HG03342 (cell line): Measurements from ENCODE around the gene C14orf93.

ENCODE experiments used
- ATAC-seq: cut with Tn5 transposase; IDR thresholded peaks from one replicate; pipeline ENCODE4 v1.9.1; 2021; ENCODE audit warnings: mild to moderate bottlenecking, moderate library complexity; ENCODE audit not compliant: unreplicated experiment

C14orf93 gene

GRCh38 chr14:23009939-23010726, at the start of gene C14orf93:
C14orf93 (minus strand) TSS chr14:23010143; CDS start chr14:22999023, 11,120 bp downstream.
- peak; percentile 43 for ATAC-seq

DNA sequence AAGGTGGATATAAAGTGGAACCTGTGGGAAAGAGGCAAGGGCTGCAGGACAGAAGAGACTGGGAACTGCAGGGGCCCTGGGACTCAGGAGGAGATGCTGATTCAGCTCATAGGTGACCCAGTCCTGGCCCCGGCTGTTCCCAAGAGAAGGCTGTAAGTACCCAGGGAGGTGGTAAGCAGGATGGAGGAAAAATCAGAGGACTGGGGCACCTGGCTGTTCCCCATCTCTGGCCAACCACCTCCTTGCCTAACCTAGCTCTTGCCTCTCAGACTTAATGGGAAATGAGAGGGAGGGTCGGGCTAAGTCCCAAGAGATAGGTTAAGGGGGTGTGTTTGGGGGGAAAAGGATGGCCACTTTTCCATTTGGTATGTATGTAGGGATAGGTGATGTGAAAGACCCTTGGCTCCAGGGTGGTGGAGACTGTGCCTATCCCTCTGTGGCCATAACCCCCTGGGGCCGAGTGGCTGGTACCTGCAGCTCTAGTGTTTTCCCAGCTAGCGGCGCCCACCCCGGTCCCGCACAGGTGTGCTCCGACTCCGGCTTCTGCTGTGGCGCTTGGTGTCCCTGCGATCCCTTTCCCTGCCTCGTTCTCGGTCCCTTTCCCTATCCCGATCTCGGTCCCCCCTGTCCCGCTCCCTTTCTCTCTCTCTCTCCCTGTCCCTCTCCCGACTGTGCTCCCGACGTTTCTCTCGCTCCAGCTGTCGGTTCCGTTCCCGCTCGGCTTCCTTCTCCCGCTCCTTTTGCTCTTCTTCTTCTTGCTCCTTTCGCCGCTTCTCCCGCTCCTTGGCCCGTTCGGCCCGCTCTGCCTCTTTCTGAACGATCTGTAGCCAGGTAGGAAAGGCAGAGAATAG, 48.9 kb upstream of the C14orf93 start:
- no peak for ATAC-seq

GRCh38 chr14:23057757-23058653, 48.1 kb upstream of the C14orf93 start:
- ATAC-seq: peak; percentile 56

GRCh38 chr14:23056956-23057756, 47.2 kb upstream of the C14orf93 start, which contains the start of gene CDH24:
CDH24 (minus strand) TSS chr14:23057520; CDS start chr14:23055733, 1,787 bp downstream.
- ATAC-seq: no peak

DNA sequence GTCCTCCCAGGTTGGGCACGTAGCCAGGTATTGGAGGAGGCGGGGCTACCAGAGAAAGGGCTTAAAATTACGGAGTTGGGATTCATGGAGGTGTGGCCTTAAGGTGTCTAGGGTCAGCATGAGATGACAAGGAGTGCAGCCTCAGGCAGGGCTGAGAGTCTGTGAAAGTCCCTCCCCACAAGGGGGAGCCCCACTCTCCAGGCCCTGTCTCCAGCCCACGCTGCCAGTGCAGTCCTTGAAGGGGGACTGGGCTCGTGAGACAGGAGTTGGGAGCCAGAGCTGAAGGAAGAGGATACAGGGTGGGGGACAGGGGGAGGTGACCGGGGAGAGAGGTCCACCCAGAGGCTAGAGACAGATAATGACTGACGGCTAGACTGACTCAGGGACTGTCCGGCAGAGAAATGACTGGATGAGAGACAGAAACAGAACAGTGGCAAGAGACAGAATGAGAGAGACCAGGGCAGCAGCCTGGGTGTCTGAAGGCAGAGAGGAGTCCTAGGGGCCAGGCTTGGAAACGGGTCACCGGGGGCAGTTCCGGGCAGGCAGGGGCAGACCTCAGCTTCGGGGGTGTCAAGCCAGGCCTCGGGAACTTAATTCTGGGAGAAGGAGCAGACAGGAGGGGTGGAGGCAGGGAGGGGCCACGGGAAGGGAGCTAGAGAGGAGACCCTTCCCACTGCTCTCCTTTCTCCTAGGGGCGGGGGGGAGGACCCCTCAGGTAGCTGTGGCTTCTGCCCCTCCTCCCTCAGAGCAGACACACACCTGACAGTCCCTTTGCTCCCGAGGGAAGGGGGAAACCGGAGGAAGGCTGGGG, 46.4 kb upstream of the C14orf93 start:
- peak; percentile 54 for ATAC-seq

- ATAC-seq: no peak
Observed at GRCh38 chr14:23055621-23056144, 45.7 kb upstream of the C14orf93 start.

GRCh38 chr14:23055147-23055550, 45.2 kb upstream of the C14orf93 start:
- ATAC-seq: no peak

DNA sequence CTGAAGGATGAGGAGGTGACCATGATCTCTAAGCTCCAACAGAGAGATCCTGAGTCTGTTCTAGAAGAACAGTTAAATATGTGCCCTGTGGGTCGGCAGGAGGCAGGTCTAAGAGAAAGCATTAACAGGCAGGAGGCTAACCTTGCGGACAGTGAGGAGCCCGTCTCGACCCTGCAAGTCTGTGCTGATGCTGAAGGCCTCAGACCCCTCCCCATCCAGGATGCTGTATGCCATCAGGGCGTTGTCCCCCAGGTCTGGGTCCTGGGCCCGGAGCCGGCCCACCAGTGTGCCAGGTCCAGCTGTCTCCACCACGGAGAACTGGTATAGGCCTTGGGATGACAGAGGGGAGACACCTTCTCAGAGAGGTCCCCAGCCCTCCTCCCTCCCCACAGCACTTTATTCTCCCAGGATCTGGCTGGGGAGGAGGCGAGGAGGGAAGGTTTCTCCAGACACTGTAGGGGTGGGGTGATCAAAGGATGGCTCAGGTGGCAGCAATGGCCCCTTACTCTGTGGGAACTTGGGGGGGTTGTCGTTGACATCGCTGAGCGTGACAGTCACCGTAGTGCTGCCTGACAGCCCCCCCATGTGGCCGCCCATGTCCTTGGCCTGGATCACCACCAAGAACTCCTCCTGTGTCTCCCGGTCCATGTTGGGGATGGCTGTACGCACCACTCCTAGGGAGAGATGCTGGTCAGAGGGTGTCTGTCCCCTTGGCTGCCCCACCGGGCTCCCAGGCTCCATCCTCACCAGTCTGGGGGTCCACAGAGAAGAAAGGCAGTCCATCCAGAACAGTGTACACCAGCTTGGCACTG, 44.3 kb upstream of the C14orf93 start:
- no peak for ATAC-seq

DNA sequence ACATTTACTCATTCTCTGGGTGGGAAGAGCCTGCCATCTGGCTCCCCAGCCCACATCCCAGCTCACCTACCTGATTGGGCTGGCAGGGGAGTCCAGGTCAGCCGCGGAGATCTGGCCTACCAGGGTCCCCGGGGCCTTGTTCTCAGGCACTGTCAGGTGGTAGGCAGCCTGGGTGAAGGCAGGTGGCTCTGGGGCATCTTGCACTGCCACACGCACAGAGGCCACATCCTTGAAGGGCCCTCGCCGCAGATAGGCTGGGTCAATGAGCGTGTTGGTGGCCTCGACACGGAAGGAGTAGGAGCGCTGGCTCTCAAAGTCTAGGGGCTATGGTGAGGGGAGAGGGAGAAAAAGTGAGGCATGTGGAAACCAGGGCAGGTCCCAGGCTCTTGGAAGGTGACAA, 43.5 kb upstream of the C14orf93 start:
- ATAC-seq: no peak

GRCh38 chr14:23052671-23053070, 42.7 kb upstream of the C14orf93 start:
- no peak for ATAC-seq

DNA sequence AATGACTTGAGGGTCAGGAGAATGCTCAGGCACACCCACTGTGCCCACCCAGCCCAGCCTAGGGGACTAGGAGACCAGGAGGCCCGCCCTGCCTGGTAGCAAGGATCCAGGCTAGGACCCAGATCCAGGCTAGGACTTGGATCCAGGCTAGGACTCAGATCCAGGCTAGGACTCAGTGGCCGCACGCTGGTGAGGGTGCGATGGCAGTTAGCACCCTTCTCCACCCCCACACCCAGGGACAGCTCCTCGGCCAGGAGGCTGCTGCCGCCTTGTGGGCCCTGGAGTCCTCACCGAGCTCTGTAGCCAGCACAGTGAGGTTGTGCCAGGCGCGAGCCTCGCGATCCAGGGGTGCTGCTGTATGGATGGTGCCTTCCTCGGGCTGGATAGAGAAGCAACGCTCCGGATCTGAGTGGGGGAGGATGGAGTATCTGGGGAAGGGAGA, 42.3 kb upstream of the C14orf93 start:
- ATAC-seq: no peak

GRCh38 chr14:23051141-23052057, 41.5 kb upstream of the C14orf93 start:
- no peak for ATAC-seq

DNA sequence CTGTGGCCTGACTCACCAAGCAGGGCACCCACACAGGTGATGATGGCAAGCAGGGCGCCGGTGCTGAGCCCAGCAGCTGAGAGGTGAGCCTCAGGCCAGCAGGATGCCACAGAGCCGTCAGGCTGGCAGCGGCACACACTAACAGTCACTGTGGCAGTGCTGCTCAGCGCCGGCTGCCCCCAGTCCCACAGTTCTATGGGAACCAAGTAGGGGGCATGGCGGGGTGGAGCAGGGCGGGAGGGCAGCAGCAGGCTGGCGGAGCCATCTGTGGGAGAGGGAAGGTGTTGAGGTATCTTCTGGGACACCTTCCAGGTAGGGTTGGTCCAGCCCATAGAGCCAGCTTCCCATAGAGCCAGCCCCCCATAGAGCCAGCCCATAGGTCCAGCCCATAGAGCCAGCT, 39.1 kb upstream of the C14orf93 start:
- ATAC-seq: no peak

DNA sequence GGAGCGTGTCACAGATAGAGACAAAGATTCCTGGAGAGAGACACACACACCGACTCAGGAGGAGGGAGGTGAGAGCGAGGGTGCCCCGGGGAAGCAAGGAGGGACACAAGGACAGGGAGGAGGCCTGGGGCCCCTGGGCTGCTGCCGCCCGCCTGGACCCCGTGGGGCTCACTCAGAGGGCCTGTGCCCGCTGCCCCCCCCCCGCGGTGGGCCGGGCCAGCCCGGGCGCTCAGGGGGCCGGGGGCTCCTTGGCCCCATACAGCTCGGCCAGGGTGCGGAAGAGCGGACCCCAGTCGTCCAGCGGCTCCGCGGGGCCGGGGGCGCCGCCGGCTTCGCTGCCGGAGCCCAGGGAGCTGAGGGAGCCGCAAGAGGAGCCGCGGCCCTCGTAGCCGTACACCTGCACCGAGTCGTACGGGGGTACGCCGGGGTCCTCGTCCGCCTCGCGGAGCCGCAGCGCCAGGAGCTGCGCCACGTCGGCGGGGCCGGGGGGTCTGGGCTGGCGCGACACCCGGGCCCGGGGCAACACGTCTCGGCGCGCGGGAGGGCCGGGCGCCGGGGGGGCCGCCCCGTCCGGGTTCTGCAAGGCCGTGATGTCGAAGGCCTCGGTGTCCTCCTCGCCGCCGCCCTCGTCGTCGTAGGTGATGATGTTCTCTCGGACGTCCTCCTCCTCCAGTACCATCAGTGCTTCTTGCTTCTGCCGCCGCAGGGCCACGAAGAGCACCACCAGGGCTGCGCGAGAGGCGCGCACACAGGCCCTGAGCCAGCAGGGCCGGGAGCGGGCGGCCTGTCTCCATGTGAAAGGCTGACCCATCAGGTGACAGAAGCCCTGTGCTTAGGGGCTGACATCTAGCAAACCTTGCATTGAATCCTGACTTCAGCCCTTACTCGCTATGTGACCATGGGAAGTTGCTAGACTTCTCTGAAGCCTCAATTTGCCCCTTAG, 38.1 kb upstream of the C14orf93 start:
- ATAC-seq: no peak

- no peak for ATAC-seq
Observed at GRCh38 chr14:23047034-23047634, 37.2 kb upstream of the C14orf93 start.
